Kidney epithelial cell (primary cell): ENCODE measurements around the gene NDUFV1. TPM values are rescaled to one million over a fixed set of nuclear protein-coding genes. Genes with fewer than 3 reads are reported as not detected.
"Not testable (repeated sequence)": the region's sequence is repeated elsewhere in the genome, so short reads cannot be mapped to it uniquely, and the experiment has no call there.

Experiments used
- DNase-seq: peaks from one replicate; pipeline ENCODE4 v3.0.0-alpha.2; 2010; ENCODE audit warnings: low read depth
- H3K27me3 ChIP-seq: 2 replicates; pipeline ENCODE4 v1.6.0; 2011; ENCODE audit warnings: low read length; ENCODE audit not compliant: control insufficient read depth, insufficient read depth
- H3K36me3 ChIP-seq: 2 replicates; pipeline ENCODE4 v1.5.1; 2011; ENCODE audit warnings: low read length; ENCODE audit not compliant: control insufficient read depth, insufficient read depth
- H3K4me3 ChIP-seq: 2 replicates; pipeline ENCODE4 v1.5.1; 2011; ENCODE audit warnings: low read depth, mild to moderate bottlenecking, control low read depth, low read length
- CTCF ChIP-seq: IDR thresholded peaks from 2 replicates; pipeline ENCODE4 v1.5.1; 2011; ENCODE audit warnings: mild to moderate bottlenecking, moderate library complexity, low read length, control low read depth, inconsistent platforms; ENCODE audit not compliant: insufficient read depth, poor library complexity, severe bottlenecking
- total RNA-seq: library from RNA; depleted of rRNA; stranded (reverse); fragments of >200 nt; gene quantifications from 2 replicates; pipeline ENCODE4 v1.2.3, GENCODE V29; 2015

Gene NDUFV1
- total RNA-seq, 1 donor from 2014 or later, result 262 TPM

GRCh38 chr11:67615728-67616430 is 9.1 kb downstream of the NDUFV1 start:
- Histone ChIP-seq H3K36me3 (no peaks in the 10 kb centered on the region), H3K27me3 (peaks cover 24% of the 10 kb centered on the region), H3K4me3 (no peak overlapping the region)
- TF ChIP-seq CTCF, result no peak
- no peak for DNase-seq

- no peak for DNase-seq
Measured at GRCh38 chr11:67616431-67617242, 9.9 kb downstream of the NDUFV1 start.

GRCh38 chr11:67617243-67617953 is 10.7 kb downstream of the NDUFV1 start:
- no peak for TF ChIP-seq CTCF
- Histone ChIP-seq H3K36me3 (no peaks in the 10 kb centered on the region), H3K27me3 (peaks cover 24% of the 10 kb centered on the region), H3K4me3 (no peak overlapping the region)
- DNase-seq, result no peak

More at GRCh38 chr11:67616431-67617242, 9.9 kb downstream of the NDUFV1 start:
- Histone ChIP-seq H3K27me3 (peaks cover 24% of the 10 kb centered on the region), H3K36me3 (no peaks in the 10 kb centered on the region), H3K4me3 (no peak overlapping the region)
- TF ChIP-seq CTCF, result no peak

GRCh38 chr11:67618901-67619659 is 12.3 kb downstream of the NDUFV1 start:
- H3K4me3 ChIP-seq, H3K36me3 ChIP-seq, DNase-seq: not testable (repeated sequence)
- peaks cover 24% of the 10 kb centered on the region for H3K27me3 ChIP-seq

GRCh38 chr11:67619683-67620618 is 13.2 kb downstream of the NDUFV1 start:
- peaks cover 24% of the 10 kb centered on the region for H3K27me3 ChIP-seq
- H3K36me3 ChIP-seq, DNase-seq, H3K4me3 ChIP-seq: not testable (repeated sequence)

GRCh38 chr11:67620621-67621020 is 13.9 kb downstream of the NDUFV1 start:
- peaks cover 19% of the 10 kb centered on the region for H3K27me3 ChIP-seq
- H3K4me3 ChIP-seq, DNase-seq, H3K36me3 ChIP-seq: not testable (repeated sequence)

- H3K4me3 ChIP-seq, H3K36me3 ChIP-seq, DNase-seq, H3K27me3 ChIP-seq: not testable (repeated sequence)
Measured at GRCh38 chr11:67621928-67622327, 15.2 kb downstream of the NDUFV1 start.

- H3K27me3 ChIP-seq, H3K36me3 ChIP-seq, H3K4me3 ChIP-seq, DNase-seq: not testable (repeated sequence)
Measured at GRCh38 chr11:67622905-67623304, 16.2 kb downstream of the NDUFV1 start.

- DNase-seq, H3K4me3 ChIP-seq, H3K27me3 ChIP-seq, H3K36me3 ChIP-seq: not testable (repeated sequence)
Measured at GRCh38 chr11:67623795-67624194, 17.1 kb downstream of the NDUFV1 start.
